A673 (cell line): Measurements from ENCODE around the gene SPARCL1. TPM values are rescaled to one million over a fixed set of nuclear protein-coding genes. Genes with fewer than 3 reads are reported as not detected.
"Not testable (repeated sequence)": the region's sequence is repeated elsewhere in the genome, so short reads cannot be mapped to it uniquely, and the experiment has no call there.

Source experiments
- BruUV-seq: library from RNA; stranded (reverse); fragments of 400-500 nt; replicated peaks from 2 replicates; lab custom pipeline; 2021; lab: Mats Ljungman, UMichigan
- CTCF ChIA-PET: fragments of 300-600 bp; sonication (Branson Sonifier 250); formaldehyde crosslinking; loops from one replicate; lab custom pipeline; 2022; ENCODE audit warnings: antibody characterized with exemption; lab: Charles Lee
- POLR2A ChIA-PET: fragments of 300-600 bp; sonication (Branson Sonifier 250); formaldehyde crosslinking; loops from one replicate; lab custom pipeline; 2022; ENCODE audit warnings: antibody characterized with exemption; ENCODE audit not compliant: low non-redundant PET; lab: Charles Lee
- DNase-seq: peaks from one replicate; pipeline ENCODE4 v3.0.0-alpha.2; 2015; ENCODE audit warnings: low spot score
- H3K27ac ChIP-seq: fragments of 200-600 bp; sonication (generic); 2 replicates; pipeline ENCODE4 v1.5.1; 2016; ENCODE audit warnings: mixed run types, low read depth, mild to moderate bottlenecking, mixed read lengths, antibody characterized with exemption, low read length; ENCODE audit not compliant: poor library complexity, severe bottlenecking
- H3K27me3 ChIP-seq: fragments of 200-600 bp; sonication (generic); replicated peaks from 2 replicates; pipeline ENCODE4 v1.6.1; 2017; ENCODE audit warnings: mixed run types, low read depth, mild to moderate bottlenecking, mixed read lengths, antibody characterized with exemption, low read length; ENCODE audit not compliant: insufficient read depth, poor library complexity
- H3K36me3 ChIP-seq: fragments of 200-600 bp; sonication (generic); 2 replicates; pipeline ENCODE4 v1.6.1; 2016; ENCODE audit warnings: mixed run types, mild to moderate bottlenecking, mixed read lengths, antibody characterized with exemption, low read length; ENCODE audit not compliant: insufficient read depth, poor library complexity, severe bottlenecking
- H3K4me1 ChIP-seq: fragments of 200-600 bp; sonication (generic); 2 replicates; pipeline ENCODE4 v1.6.1; 2017; ENCODE audit warnings: mixed run types, mild to moderate bottlenecking, mixed read lengths, antibody characterized with exemption, low read length; ENCODE audit not compliant: insufficient read depth, poor library complexity, severe bottlenecking
- H3K4me3 ChIP-seq: fragments of 200-600 bp; sonication (generic); 2 replicates; pipeline ENCODE4 v1.5.1; 2016; ENCODE audit warnings: low read depth, mixed run types, mild to moderate bottlenecking, mixed read lengths, low read length; ENCODE audit not compliant: poor library complexity, severe bottlenecking
- H3K9me3 ChIP-seq: fragments of 200-600 bp; sonication (generic); 2 replicates; pipeline ENCODE4 v1.6.1; 2016; ENCODE audit warnings: mixed run types, low read depth, mild to moderate bottlenecking, mixed read lengths, antibody characterized with exemption, low read length; ENCODE audit not compliant: poor library complexity, severe bottlenecking
- EZH2 ChIP-seq: fragments of 200-600 bp; sonication (generic); IDR thresholded peaks from 2 replicates; pipeline ENCODE4 v1.6.1; 2017; ENCODE audit warnings: borderline replicate concordance, low read depth, mild to moderate bottlenecking, mixed read lengths, antibody characterized with exemption, low read length; ENCODE audit not compliant: poor library complexity, severe bottlenecking
- intact Hi-C: fragments of 100-400 bp; cut with micrococcal nuclease; formaldehyde crosslinking; loops from one replicate; pipeline ENCODE4 v1.10.0; 2022; ENCODE audit not compliant: unreplicated experiment
- total RNA-seq: library from RNA; stranded (reverse); gene quantifications from 2 replicates; pipeline ENCODE4 v1.2.3, GENCODE V29; 2021
- TF ChIP-seq, protein P1 (sequence below): fragments of 300-800, 200-600 bp; sonication (generic); conservative IDR thresholded peaks from 2 replicates; pipeline ENCODE4 v1.5.1; 2017; ENCODE audit warnings: low read depth, mild to moderate bottlenecking, antibody characterized with exemption, low read length, moderate library complexity, mixed read lengths

Gene SPARCL1
- total RNA-seq, 1 experiment from 2014 or later: 1.1 TPM

- H3K27me3 ChIP-seq: no peaks in the 10 kb centered on the region
- no peak for TF ChIP-seq EZH2
- TF ChIP-seq, protein P1, sequence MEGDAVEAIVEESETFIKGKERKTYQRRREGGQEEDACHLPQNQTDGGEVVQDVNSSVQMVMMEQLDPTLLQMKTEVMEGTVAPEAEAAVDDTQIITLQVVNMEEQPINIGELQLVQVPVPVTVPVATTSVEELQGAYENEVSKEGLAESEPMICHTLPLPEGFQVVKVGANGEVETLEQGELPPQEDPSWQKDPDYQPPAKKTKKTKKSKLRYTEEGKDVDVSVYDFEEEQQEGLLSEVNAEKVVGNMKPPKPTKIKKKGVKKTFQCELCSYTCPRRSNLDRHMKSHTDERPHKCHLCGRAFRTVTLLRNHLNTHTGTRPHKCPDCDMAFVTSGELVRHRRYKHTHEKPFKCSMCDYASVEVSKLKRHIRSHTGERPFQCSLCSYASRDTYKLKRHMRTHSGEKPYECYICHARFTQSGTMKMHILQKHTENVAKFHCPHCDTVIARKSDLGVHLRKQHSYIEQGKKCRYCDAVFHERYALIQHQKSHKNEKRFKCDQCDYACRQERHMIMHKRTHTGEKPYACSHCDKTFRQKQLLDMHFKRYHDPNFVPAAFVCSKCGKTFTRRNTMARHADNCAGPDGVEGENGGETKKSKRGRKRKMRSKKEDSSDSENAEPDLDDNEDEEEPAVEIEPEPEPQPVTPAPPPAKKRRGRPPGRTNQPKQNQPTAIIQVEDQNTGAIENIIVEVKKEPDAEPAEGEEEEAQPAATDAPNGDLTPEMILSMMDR: no peak
- CTCF ChIA-PET: interaction anchor here (0.5 kb wide), 1 partner anchor 150 kb away, joined by 3 read pairs; no protein-coding TSS in a partner anchor
- POLR2A ChIA-PET: no interaction called here
- DNase-seq: no peak
- no peak overlapping the region for H3K4me3 ChIP-seq
- no peaks in the 10 kb centered on the region for H3K36me3 ChIP-seq
- H3K4me1 ChIP-seq: peaks cover 10% of the 10 kb centered on the region
- no peak overlapping the region for H3K27ac ChIP-seq
- intact Hi-C loops: no loop called here
- no peaks in the 10 kb centered on the region for H3K9me3 ChIP-seq
- no TSS peak for BruUV-seq
These were observed 103.5 kb downstream of the SPARCL1 start for GRCh38 chr4:87425711-87426110.

DNA sequence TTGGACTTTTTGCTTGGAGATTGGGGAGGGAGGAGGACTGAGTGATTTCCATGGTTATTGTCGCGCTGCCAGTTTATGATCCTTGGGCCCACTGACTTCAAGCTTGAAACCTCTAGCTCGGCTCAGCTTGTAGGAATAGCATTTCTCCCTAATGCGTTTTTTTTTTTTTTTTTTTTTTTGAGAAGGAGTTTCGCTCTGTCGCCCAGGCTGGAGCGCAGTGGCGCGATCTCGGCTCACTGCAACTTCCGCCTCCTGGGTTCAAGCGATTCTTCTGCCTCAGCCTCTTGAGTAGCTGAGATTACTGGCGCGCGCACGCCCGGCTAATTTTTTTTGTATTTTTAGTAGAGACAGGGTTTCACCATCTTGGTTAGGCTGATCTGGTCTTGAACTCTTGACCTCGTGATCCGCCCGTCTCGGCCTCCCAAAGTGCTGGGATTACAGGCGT, 105.1 kb downstream of the SPARCL1 start:
- H3K36me3 ChIP-seq, CTCF ChIA-PET, H3K27ac ChIP-seq, H3K4me1 ChIP-seq, H3K4me3 ChIP-seq, POLR2A ChIA-PET, DNase-seq, intact Hi-C loops, BruUV-seq, H3K9me3 ChIP-seq, H3K27me3 ChIP-seq: not testable (repeated sequence)

Other genes starting within 250 kb of the SPARCL1 start
- not detected in 2 replicates for gene HSD17B13, start 206.5 kb downstream of the SPARCL1 start, total RNA-seq
- 5.5 and 6.7 TPM in 2 replicates for gene HSD17B11, start 138.2 kb downstream of the SPARCL1 start, total RNA-seq
- gene NUDT9, start 106.8 kb downstream of the SPARCL1 start, total RNA-seq: 8.8 and 11.3 TPM in 2 replicates
- not detected in 2 replicates for gene DSPP, start 79.2 kb upstream of the SPARCL1 start, total RNA-seq
- not detected in 2 replicates for gene DMP1, start 120.9 kb upstream of the SPARCL1 start, total RNA-seq